Suppressor macrophage treated with lipopolysaccharide for 4 hours (primary cell): ENCODE measurements around the gene PERCC1.
"Not testable (repeated sequence)": the region's sequence is repeated elsewhere in the genome, so short reads cannot be mapped to it uniquely, and the experiment has no call there.

ENCODE experiments used
- DNase-seq: peaks from one replicate; pipeline ENCODE4 v3.0.0-alpha.2; 2020

The PERCC1 gene

GRCh38 chr16:1451702-1452392 lies 21.0 kb downstream of the PERCC1 start:
- DNase-seq: no peak

GRCh38 chr16:1452530-1452929 lies 21.7 kb downstream of the PERCC1 start:
- DNase-seq: no peak

GRCh38 chr16:1453316-1453715 lies 22.4 kb downstream of the PERCC1 start:
- DNase-seq: no peak

GRCh38 chr16:1454561-1454960 lies 23.7 kb downstream of the PERCC1 start:
- DNase-seq: no peak

- DNase-seq: no peak
These were observed 24.6 kb downstream of the PERCC1 start for GRCh38 chr16:1455190-1456171.

- no peak for DNase-seq
These were observed 26.1 kb downstream of the PERCC1 start for GRCh38 chr16:1456951-1457350.

GRCh38 chr16:1457489-1458245 lies 26.8 kb downstream of the PERCC1 start:
- DNase-seq: no peak

GRCh38 chr16:1458336-1458976 lies 27.6 kb downstream of the PERCC1 start:
- DNase-seq: peak; percentile 67

- no peak for DNase-seq
These were observed 28.1 kb downstream of the PERCC1 start for GRCh38 chr16:1458977-1459341.

GRCh38 chr16:1459967-1460366 lies 29.1 kb downstream of the PERCC1 start:
- no peak for DNase-seq

- DNase-seq: no peak
These were observed 29.8 kb downstream of the PERCC1 start for GRCh38 chr16:1460602-1461138.

GRCh38 chr16:1461146-1461545 lies 30.3 kb downstream of the PERCC1 start:
- no peak for DNase-seq

- no peak for DNase-seq
These were observed 33.5 kb downstream of the PERCC1 start for GRCh38 chr16:1464196-1464893.

- DNase-seq: no peak
These were observed 34.2 kb downstream of the PERCC1 start for GRCh38 chr16:1464894-1465566.

GRCh38 chr16:1465567-1465915 lies 34.7 kb downstream of the PERCC1 start:
- no peak for DNase-seq

GRCh38 chr16:1466054-1466453 lies 35.2 kb downstream of the PERCC1 start:
- DNase-seq: no peak

- no peak for DNase-seq
These were observed 36.2 kb downstream of the PERCC1 start for GRCh38 chr16:1466968-1467521.

- peak; percentile 37 for DNase-seq
These were observed 37.5 kb downstream of the PERCC1 start for GRCh38 chr16:1468426-1468810.

GRCh38 chr16:1469141-1469540 lies 38.3 kb downstream of the PERCC1 start:
- DNase-seq: not testable (repeated sequence)

GRCh38 chr16:1469693-1470201 lies 38.9 kb downstream of the PERCC1 start:
- peak; percentile 87 for DNase-seq
